Natural killer cell (primary cell): ENCODE measurements around the gene FHL2. TPM values are rescaled to one million over a fixed set of nuclear protein-coding genes. Genes with fewer than 3 reads are reported as not detected.
A peak's percentile ranks its signal among the peaks of the same experiment; 100 is the strongest.

Experiments used
- ATAC-seq, 3 donors: fragments of 150-1000 bp in 2 of 3; fragments of 200-7000 bp in 1 of 3; cut with Tn5 transposase; 1 replicate in 1 of 3; 2 replicates in 2 of 3; pipeline ENCODE4 v1.10.0; 2021; ENCODE audit warnings: mild to moderate bottlenecking in 2 of 3, moderate library complexity in 2 of 3
- DNase-seq, 2 donors: peaks; one replicate each; pipeline versions ENCODE4 v3.0.0 to v3.0.0-alpha.2; 2013 to 2021; ENCODE audit warnings: mixed read lengths in 1 of 2
- H3K27ac ChIP-seq: one replicate; pipeline ENCODE4 v1.5.1; 2013; ENCODE audit warnings: mild to moderate bottlenecking, low read length
- H3K27me3 ChIP-seq: one replicate; pipeline ENCODE4 v1.6.1; 2013; ENCODE audit warnings: low read length; ENCODE audit not compliant: control insufficient read depth, insufficient read depth
- H3K36me3 ChIP-seq: one replicate; pipeline ENCODE4 v1.6.1; 2013; ENCODE audit warnings: low read length; ENCODE audit not compliant: control insufficient read depth, insufficient read depth
- H3K4me1 ChIP-seq: one replicate; pipeline ENCODE4 v1.6.1; 2013; ENCODE audit warnings: low read length; ENCODE audit not compliant: control insufficient read depth, insufficient read depth
- H3K4me3 ChIP-seq: one replicate; pipeline ENCODE4 v1.5.1; 2013; ENCODE audit warnings: low read length
- H3K9me3 ChIP-seq: one replicate; pipeline ENCODE4 v1.6.1; 2013; ENCODE audit warnings: low read length; ENCODE audit not compliant: control insufficient read depth, insufficient read depth
- H3K27ac Mint-ChIP-seq, 2 donors: one replicate each; pipeline ENCODE4 v1.8.0; 2022; ENCODE audit warnings: mild to moderate bottlenecking in 2 of 2, mixed read lengths in 2 of 2, moderate library complexity in 1 of 2
- H3K27me3 Mint-ChIP-seq, 2 donors: one replicate each; pipeline ENCODE4 v1.8.0; 2022; ENCODE audit warnings: low read depth in 2 of 2, mixed read lengths in 2 of 2
- H3K36me3 Mint-ChIP-seq: one replicate; pipeline ENCODE4 v1.8.0; 2022; ENCODE audit warnings: mixed read lengths
- H3K4me1 Mint-ChIP-seq, 2 donors: one replicate each; pipeline ENCODE4 v1.8.0; 2022; ENCODE audit warnings: mixed read lengths in 2 of 2
- H3K4me3 Mint-ChIP-seq: one replicate; pipeline ENCODE4 v1.8.0; 2022; ENCODE audit warnings: mild to moderate bottlenecking, moderate library complexity, mixed read lengths
- H3K9me3 Mint-ChIP-seq, 2 donors: one replicate each; pipeline ENCODE4 v1.8.0; 2022; ENCODE audit warnings: mixed read lengths in 2 of 2
- CTCF ChIP-seq: fragments of 200-600 bp; IDR thresholded peaks from one replicate; pipeline ENCODE4 v1.8.0; 2022; ENCODE audit warnings: antibody characterized with exemption
- WGBS: methylation state at CpG from one replicate; pipeline ENCODE4 v1.1.7; 2013; ENCODE audit warnings: missing lambda C conversion rate; ENCODE audit not compliant: insufficient coverage; 5-methylcytosine and 5-hydroxymethylcytosine counted together
- intact Hi-C: fragments of 100-400 bp; cut with micrococcal nuclease; formaldehyde crosslinking; loops from one replicate; pipeline ENCODE4 v1.14.2; 2022
- total RNA-seq, 4 donors: library from RNA; stranded (reverse); fragments of 120-200 nt in 1 of 4; gene quantifications; one replicate each; pipeline versions ENCODE4 v1.2.3 to v1.2.4, GENCODE V29; 2013 to 2022

FHL2 gene
- total RNA-seq, 3 donors from 2014 or later (not counting 1 experiment from before 2014, with no cell fraction given), result 0.26 to 1.3 (median 0.84) TPM

DNA sequence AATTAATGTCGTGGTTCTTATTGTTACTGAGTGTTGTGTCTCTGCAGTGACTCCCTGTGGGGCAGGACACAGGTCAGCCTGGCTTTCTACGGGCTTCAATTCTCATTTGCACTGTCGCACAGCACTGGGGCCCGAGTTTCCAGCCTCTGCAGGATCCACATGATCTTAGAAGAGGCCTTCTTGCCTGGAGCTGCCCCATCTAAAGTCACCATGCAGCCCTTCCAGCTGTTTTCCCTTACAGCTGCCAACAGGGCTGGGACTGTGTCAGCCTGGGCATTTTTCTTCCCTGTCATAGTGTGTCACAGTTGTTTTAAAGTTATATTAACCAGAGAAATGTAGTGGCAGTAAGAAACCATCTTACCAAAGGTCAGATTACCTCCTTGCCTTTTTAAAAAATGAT, 27.0 kb downstream of the FHL2 start:
- Mint-ChIP-seq H3K27ac (no peak overlapping the region), H3K4me3 (no peak overlapping the region), H3K9me3 (no peaks in the 10 kb centered on the region), H3K4me1 (peaks cover 8 to 16% of the 10 kb centered on the region in 2 donors), H3K36me3 (no peaks in the 10 kb centered on the region), H3K27me3 (peaks cover 12 to 15% of the 10 kb centered on the region in 2 donors)
- TF ChIP-seq CTCF, result no peak
- DNase-seq (no peak), ATAC-seq (no peak)
- Histone ChIP-seq H3K4me3 (no peak overlapping the region), H3K27ac (no peak overlapping the region), H3K9me3 (no peaks in the 10 kb centered on the region), H3K27me3 (no peaks in the 10 kb centered on the region), H3K36me3 (no peaks in the 10 kb centered on the region), H3K4me1 (peaks cover 13% of the 10 kb centered on the region)
- intact Hi-C loops, result no loop called here
- WGBS, result 84% methylated on average over 4 of the region's 4 CpGs

- peaks cover 8 to 16% of the 10 kb centered on the region in 2 donors for H3K4me1 Mint-ChIP-seq
- peaks cover 12 to 15% of the 10 kb centered on the region in 2 donors for H3K27me3 Mint-ChIP-seq
- H3K4me3 ChIP-seq, result no peak overlapping the region
- H3K36me3 Mint-ChIP-seq, result no peaks in the 10 kb centered on the region
- ATAC-seq, result no peak
- intact Hi-C loops, result no loop called here
- no peaks in the 10 kb centered on the region for H3K9me3 Mint-ChIP-seq
- H3K9me3 ChIP-seq, result no peaks in the 10 kb centered on the region
- H3K27ac Mint-ChIP-seq, result no peak overlapping the region
- no peaks in the 10 kb centered on the region for H3K27me3 ChIP-seq
- 95% methylated on average over 10 of the region's 10 CpGs for WGBS
- H3K36me3 ChIP-seq, result no peaks in the 10 kb centered on the region
- peaks cover 13% of the 10 kb centered on the region for H3K4me1 ChIP-seq
- no peak for DNase-seq
- H3K4me3 Mint-ChIP-seq, result no peak overlapping the region
- no peak for TF ChIP-seq CTCF
- H3K27ac ChIP-seq, result no peak overlapping the region
Measured at GRCh38 chr2:105371156-105371555, 27.7 kb downstream of the FHL2 start.

DNA sequence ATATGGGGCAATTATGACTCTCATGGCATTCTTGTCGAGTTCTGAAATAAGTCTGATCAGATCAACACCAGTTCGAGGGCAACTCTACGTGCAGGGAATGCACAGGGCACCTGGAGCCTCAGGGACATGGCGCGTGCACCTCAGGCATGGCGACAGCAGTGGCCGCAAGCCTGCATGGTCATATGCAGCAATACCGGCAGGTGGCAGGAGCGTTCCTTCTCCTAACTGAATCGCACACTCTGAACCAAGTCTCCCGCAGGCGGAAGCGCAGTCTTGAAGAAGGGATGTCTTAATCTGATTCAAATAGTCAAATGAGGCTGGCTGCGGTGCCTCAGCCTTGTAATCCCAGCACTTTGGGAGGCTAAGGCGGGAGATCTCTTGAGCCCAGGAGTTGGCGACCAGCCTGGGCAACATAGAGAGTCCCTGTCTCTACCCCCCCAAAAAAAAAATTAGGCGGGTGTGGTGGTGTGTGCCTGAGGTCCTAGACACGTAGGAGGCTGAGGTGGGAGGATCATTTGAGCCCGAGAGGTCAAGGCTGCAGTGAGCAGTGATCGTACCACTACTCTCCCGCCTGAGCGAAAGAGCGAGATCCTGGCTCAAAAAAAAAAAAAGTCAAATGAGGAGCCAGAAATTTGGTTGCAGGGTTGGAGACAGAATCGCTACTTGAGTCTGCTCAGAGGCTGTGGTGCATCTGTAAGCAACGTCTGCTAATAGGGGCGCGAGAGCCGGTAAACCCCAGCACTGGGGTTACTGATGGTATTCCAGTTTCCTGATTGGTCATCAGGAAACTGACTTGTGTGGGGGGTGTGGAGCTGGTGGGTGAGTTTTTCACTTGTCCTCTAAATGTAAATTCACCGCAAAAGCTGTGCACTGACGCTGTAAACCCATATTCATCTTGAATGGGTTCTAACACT, 28.8 kb downstream of the FHL2 start:
- intact Hi-C loops, result loop anchor here (1.0 kb wide), 2 partner anchors 151 to 175 kb away; no protein-coding TSS in a partner anchor
- Histone ChIP-seq H3K27ac (no peak overlapping the region), H3K36me3 (no peaks in the 10 kb centered on the region), H3K4me3 (no peak overlapping the region), H3K9me3 (no peaks in the 10 kb centered on the region), H3K4me1 (peaks cover 13% of the 10 kb centered on the region), H3K27me3 (no peaks in the 10 kb centered on the region)
- TF ChIP-seq CTCF, result peak; percentile 89
- H3K4me3 Mint-ChIP-seq, result no peak overlapping the region
- H3K27me3 Mint-ChIP-seq, result peaks cover 15 to 21% of the 10 kb centered on the region in 2 donors
- H3K27ac Mint-ChIP-seq, result peak overlapping the region in 1 of 2 donors; percentile 45
- DNase-seq (peak; percentile 75 to 92), ATAC-seq (peak; percentile 92 to 99 (median 99))
- WGBS, result 46% methylated on average over 29 of the region's 30 CpGs
- no peaks in the 10 kb centered on the region for H3K9me3 Mint-ChIP-seq
- H3K4me1 Mint-ChIP-seq, result peaks cover 8 to 16% of the 10 kb centered on the region in 2 donors
- H3K36me3 Mint-ChIP-seq, result no peaks in the 10 kb centered on the region
